Liver (tissue), 9 donors: ENCODE measurements around the gene SLC66A2. TPM values are rescaled to one million over a fixed set of nuclear protein-coding genes. Genes with fewer than 3 reads are reported as not detected.

Source experiments
- DNase-seq: peaks from one replicate; pipeline ENCODE4 v3.0.0-alpha.2; 2017; ENCODE audit warnings: low spot score
- H3K27ac ChIP-seq, 2 donors: one replicate each; pipeline ENCODE4 v1.7.0; 2013; ENCODE audit warnings: inconsistent platforms in 2 of 2, low read length in 2 of 2, control low read depth in 1 of 2, low read depth in 1 of 2, mild to moderate bottlenecking in 1 of 2
- H3K27me3 ChIP-seq, 4 donors: one replicate each; pipeline versions ENCODE4 v1.6.1 to v1.7.0; 2013; ENCODE audit warnings: low read length in 3 of 4, inconsistent platforms in 1 of 4, mild to moderate bottlenecking in 1 of 4, moderate library complexity in 1 of 4; ENCODE audit not compliant: control insufficient read depth in 4 of 4, insufficient read depth in 4 of 4
- H3K36me3 ChIP-seq, 4 donors: one replicate each; pipeline versions ENCODE4 v1.6.1 to v1.7.0; 2013; ENCODE audit warnings: low read length in 3 of 4, mild to moderate bottlenecking in 3 of 4, low read depth in 1 of 4, moderate library complexity in 1 of 4; ENCODE audit not compliant: control insufficient read depth in 4 of 4, insufficient read depth in 3 of 4
- H3K4me1 ChIP-seq, 4 donors: one replicate each; pipeline versions ENCODE4 v1.6.1 to v1.7.0; 2013; ENCODE audit warnings: low read length in 3 of 4, mild to moderate bottlenecking in 3 of 4, moderate library complexity in 1 of 4; ENCODE audit not compliant: control insufficient read depth in 4 of 4, insufficient read depth in 4 of 4
- H3K4me3 ChIP-seq, 3 donors: one replicate each; pipeline versions ENCODE4 v1.6.1 to v1.7.0; 2013; ENCODE audit warnings: low read length in 3 of 3, control low read depth in 1 of 3, low read depth in 1 of 3, mild to moderate bottlenecking in 1 of 3
- H3K9ac ChIP-seq, 2 donors: one replicate each; pipeline ENCODE4 v1.7.0; 2013; ENCODE audit warnings: low read length in 2 of 2, mild to moderate bottlenecking in 2 of 2, moderate library complexity in 2 of 2, control low read depth in 1 of 2, low read depth in 1 of 2
- H3K9me3 ChIP-seq, 4 donors: one replicate each; pipeline versions ENCODE4 v1.6.1 to v1.7.0; 2013; ENCODE audit warnings: low read length in 3 of 4; ENCODE audit not compliant: control insufficient read depth in 4 of 4
- EGR1 ChIP-seq, 2 donors: IDR thresholded peaks; 2 replicates each; pipeline ENCODE4 v1.6.1; 2016 to 2018; ENCODE audit warnings: antibody characterized with exemption in 2 of 2, low read depth in 2 of 2
- FOXA1 ChIP-seq: IDR thresholded peaks from 2 replicates; pipeline ENCODE4 v1.6.1; 2016; ENCODE audit warnings: antibody characterized with exemption
- FOXA2 ChIP-seq: IDR thresholded peaks from 2 replicates; pipeline ENCODE4 v1.6.1; 2016; ENCODE audit warnings: antibody characterized with exemption
- GABPA ChIP-seq, 2 donors: IDR thresholded peaks in 1 of 2; conservative IDR thresholded peaks in 1 of 2; 2 replicates each; pipeline ENCODE4 v1.6.1; 2016; ENCODE audit warnings: antibody characterized with exemption in 2 of 2, mild to moderate bottlenecking in 1 of 2, moderate library complexity in 1 of 2
- HNF4A ChIP-seq, 2 donors: conservative IDR thresholded peaks; 2 replicates each; pipeline ENCODE4 v1.6.1; 2016; ENCODE audit warnings: antibody characterized with exemption in 2 of 2, mild to moderate bottlenecking in 2 of 2
- HNF4G ChIP-seq: IDR thresholded peaks from 2 replicates; pipeline ENCODE4 v1.6.1; 2016; ENCODE audit warnings: antibody characterized with exemption
- JUND ChIP-seq, 2 donors: IDR thresholded peaks; 2 replicates each; pipeline ENCODE4 v1.6.1; 2016; ENCODE audit warnings: antibody characterized with exemption in 2 of 2
- NR2F2 ChIP-seq: IDR thresholded peaks from 2 replicates; pipeline ENCODE4 v1.6.1; 2016; ENCODE audit warnings: antibody characterized with exemption
- RAD21 ChIP-seq, 2 donors: IDR thresholded peaks; 2 replicates each; pipeline ENCODE4 v1.6.1; 2016; ENCODE audit warnings: antibody characterized with exemption in 2 of 2, mild to moderate bottlenecking in 2 of 2
- RXRA ChIP-seq, 2 donors: IDR thresholded peaks; 2 replicates each; pipeline ENCODE4 v1.6.1; 2017 to 2018; ENCODE audit warnings: antibody characterized with exemption in 2 of 2, mild to moderate bottlenecking in 1 of 2
- SP1 ChIP-seq: IDR thresholded peaks from 2 replicates; pipeline ENCODE4 v1.6.1; 2018; ENCODE audit warnings: antibody characterized with exemption, mild to moderate bottlenecking
- TAF1 ChIP-seq: conservative IDR thresholded peaks from 2 replicates; pipeline ENCODE4 v1.6.1; 2016; ENCODE audit warnings: antibody characterized with exemption, mild to moderate bottlenecking
- YY1 ChIP-seq: IDR thresholded peaks from 2 replicates; pipeline ENCODE4 v1.6.1; 2016; ENCODE audit warnings: antibody characterized with exemption, mild to moderate bottlenecking
- WGBS: extraction: QIAGEN DNeasy Blood & Tissue Kit; methylation state at CpG from one replicate; pipeline ENCODE4 v1.1.7; 2013; 5-methylcytosine and 5-hydroxymethylcytosine counted together
- polyA plus RNA-seq, 2 donors: library from polyadenylated mRNA; stranded (reverse) in 1 of 2; unstranded in 1 of 2; fragments of 200-250 nt in 1 of 2; fragments of >200 nt in 1 of 2; fragmentation: Nextera tagmentation in 1 of 2; extraction: Ambion mirVana in 1 of 2; gene quantifications; one replicate each; pipeline versions ENCODE4 v1.2.1 to v1.2.3, GENCODE V29; 2013 to 2015
- total RNA-seq, 2 donors: library from RNA; depleted of rRNA; stranded (reverse); fragments of >200 nt; gene quantifications; one replicate each; pipeline ENCODE4 v1.2.3, GENCODE V29; 2014
- TF ChIP-seq, protein P1 (sequence below): IDR thresholded peaks from 2 replicates; pipeline ENCODE4 v1.6.1; 2016; ENCODE audit warnings: antibody characterized with exemption
- TF ChIP-seq, protein P2 (sequence below): IDR thresholded peaks from 2 replicates; pipeline ENCODE4 v1.6.1; 2016; ENCODE audit warnings: antibody characterized with exemption, mild to moderate bottlenecking
- TF ChIP-seq, protein P3 (sequence below): fragments of 150-350 bp; IDR thresholded peaks from 2 replicates; pipeline ENCODE4 v1.5.1; 2017; ENCODE audit warnings: improper control_type of control experiment, low read depth, low read length; ENCODE audit not compliant: missing input control
- TF ChIP-seq, protein P4 (sequence below): IDR thresholded peaks from 2 replicates; pipeline ENCODE4 v1.6.1; 2016; ENCODE audit warnings: antibody characterized with exemption
- TF ChIP-seq, protein P5 (sequence below): IDR thresholded peaks from 2 replicates; pipeline ENCODE4 v1.6.1; 2016; ENCODE audit warnings: antibody characterized with exemption
- donor health status: healthy.
- donor health status: healthy.
- donor health status: healthy.
- donor health status: healthy.
- donor health status: healthy.

The SLC66A2 gene
- total and polyA plus RNA-seq, 4 donors, result 47.8 to 107 (median 67.9) TPM

DNA sequence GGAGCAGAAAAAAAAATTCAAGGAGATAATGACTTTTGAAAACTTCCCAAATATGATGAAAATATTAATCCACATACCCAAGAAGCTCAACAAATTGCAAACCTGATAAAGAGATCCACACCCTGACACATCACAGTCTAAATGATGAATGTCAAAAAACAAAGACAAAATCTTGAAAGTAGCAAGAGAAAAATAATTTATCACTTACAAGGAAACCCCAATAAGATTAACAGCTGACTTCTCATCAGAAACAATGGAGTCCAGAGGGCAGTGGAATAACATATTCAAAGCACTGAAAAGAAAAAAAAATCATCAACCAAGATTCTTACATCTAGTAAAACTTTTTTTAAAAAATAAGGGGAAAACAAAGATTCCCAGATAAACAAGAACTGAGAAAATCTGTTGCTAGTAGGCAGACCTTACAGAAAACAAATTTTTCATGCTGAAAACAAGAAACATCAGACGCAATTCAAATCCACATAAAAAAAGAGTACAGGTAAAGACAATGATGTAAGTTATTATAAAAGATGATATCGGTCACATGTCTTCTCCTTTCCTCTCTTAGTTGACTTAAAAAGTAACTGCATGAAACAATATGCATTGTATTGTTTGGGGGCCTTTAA is 21.3 kb downstream of the SLC66A2 start:
- WGBS, result 99% methylated on average over 2 of the region's 2 CpGs
- Histone ChIP-seq H3K9ac (no peak overlapping the region), H3K4me3 (no peak overlapping the region), H3K27ac (no peak overlapping the region), H3K4me1 (peaks cover 1 to 23% (median 15%) of the 10 kb centered on the region in 4 donors), H3K9me3 (peaks cover 0 to 3% (median 2%) of the 10 kb centered on the region in 4 donors), H3K27me3 (no peaks in the 10 kb centered on the region), H3K36me3 (peaks cover 3 to 31% (median 27%) of the 10 kb centered on the region in 4 donors)
- TF ChIP-seq TAF1, result no peak
- DNase-seq, result no peak

DNA sequence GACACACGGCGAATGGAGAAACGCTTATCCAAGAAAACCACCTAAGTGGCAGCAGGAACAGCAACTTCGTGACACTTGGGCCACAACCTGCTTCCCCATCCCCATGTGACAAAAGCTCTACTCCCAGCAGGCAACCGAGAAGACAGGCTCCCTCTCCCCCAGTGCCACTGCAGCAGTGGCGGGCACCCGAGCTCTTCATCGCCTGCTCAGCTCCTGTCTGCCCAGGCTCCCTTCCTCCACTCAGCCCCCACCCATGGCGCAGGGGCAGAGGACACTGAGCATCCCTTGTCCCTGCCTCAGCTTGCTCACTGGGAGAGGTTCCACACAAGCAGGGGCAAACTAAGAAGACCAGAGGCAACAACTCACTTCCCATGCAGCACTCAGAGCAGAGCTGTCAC is 22.9 kb downstream of the SLC66A2 start:
- TF ChIP-seq RXRA (IDR thresholded peaks at IDR 0.05) (no peak), EGR1 (IDR thresholded peaks at IDR 0.05; ENCODE audit: low read depth in 2 of 2) (no peak), YY1 (no peak), GABPA (IDR thresholded peaks at IDR 0.05 in 1 of 2, conservative IDR thresholded peaks at IDR 0.05 in 1 of 2) (no peak), NR2F2 (no peak), SP1 (no peak), HNF4A (conservative IDR thresholded peaks at IDR 0.05) (no peak), JUND (IDR thresholded peaks at IDR 0.05) (no peak), HNF4G (no peak), FOXA1 (no peak), TAF1 (no peak), RAD21 (IDR thresholded peaks at IDR 0.05) (no peak), FOXA2 (no peak)
- TF ChIP-seq, protein P1, sequence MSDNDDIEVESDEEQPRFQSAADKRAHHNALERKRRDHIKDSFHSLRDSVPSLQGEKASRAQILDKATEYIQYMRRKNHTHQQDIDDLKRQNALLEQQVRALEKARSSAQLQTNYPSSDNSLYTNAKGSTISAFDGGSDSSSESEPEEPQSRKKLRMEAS, result no peak
- TF ChIP-seq, protein P2, sequence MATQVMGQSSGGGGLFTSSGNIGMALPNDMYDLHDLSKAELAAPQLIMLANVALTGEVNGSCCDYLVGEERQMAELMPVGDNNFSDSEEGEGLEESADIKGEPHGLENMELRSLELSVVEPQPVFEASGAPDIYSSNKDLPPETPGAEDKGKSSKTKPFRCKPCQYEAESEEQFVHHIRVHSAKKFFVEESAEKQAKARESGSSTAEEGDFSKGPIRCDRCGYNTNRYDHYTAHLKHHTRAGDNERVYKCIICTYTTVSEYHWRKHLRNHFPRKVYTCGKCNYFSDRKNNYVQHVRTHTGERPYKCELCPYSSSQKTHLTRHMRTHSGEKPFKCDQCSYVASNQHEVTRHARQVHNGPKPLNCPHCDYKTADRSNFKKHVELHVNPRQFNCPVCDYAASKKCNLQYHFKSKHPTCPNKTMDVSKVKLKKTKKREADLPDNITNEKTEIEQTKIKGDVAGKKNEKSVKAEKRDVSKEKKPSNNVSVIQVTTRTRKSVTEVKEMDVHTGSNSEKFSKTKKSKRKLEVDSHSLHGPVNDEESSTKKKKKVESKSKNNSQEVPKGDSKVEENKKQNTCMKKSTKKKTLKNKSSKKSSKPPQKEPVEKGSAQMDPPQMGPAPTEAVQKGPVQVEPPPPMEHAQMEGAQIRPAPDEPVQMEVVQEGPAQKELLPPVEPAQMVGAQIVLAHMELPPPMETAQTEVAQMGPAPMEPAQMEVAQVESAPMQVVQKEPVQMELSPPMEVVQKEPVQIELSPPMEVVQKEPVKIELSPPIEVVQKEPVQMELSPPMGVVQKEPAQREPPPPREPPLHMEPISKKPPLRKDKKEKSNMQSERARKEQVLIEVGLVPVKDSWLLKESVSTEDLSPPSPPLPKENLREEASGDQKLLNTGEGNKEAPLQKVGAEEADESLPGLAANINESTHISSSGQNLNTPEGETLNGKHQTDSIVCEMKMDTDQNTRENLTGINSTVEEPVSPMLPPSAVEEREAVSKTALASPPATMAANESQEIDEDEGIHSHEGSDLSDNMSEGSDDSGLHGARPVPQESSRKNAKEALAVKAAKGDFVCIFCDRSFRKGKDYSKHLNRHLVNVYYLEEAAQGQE, result no peak
- TF ChIP-seq, protein P3, sequence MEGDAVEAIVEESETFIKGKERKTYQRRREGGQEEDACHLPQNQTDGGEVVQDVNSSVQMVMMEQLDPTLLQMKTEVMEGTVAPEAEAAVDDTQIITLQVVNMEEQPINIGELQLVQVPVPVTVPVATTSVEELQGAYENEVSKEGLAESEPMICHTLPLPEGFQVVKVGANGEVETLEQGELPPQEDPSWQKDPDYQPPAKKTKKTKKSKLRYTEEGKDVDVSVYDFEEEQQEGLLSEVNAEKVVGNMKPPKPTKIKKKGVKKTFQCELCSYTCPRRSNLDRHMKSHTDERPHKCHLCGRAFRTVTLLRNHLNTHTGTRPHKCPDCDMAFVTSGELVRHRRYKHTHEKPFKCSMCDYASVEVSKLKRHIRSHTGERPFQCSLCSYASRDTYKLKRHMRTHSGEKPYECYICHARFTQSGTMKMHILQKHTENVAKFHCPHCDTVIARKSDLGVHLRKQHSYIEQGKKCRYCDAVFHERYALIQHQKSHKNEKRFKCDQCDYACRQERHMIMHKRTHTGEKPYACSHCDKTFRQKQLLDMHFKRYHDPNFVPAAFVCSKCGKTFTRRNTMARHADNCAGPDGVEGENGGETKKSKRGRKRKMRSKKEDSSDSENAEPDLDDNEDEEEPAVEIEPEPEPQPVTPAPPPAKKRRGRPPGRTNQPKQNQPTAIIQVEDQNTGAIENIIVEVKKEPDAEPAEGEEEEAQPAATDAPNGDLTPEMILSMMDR, result no peak
- TF ChIP-seq, protein P4, sequence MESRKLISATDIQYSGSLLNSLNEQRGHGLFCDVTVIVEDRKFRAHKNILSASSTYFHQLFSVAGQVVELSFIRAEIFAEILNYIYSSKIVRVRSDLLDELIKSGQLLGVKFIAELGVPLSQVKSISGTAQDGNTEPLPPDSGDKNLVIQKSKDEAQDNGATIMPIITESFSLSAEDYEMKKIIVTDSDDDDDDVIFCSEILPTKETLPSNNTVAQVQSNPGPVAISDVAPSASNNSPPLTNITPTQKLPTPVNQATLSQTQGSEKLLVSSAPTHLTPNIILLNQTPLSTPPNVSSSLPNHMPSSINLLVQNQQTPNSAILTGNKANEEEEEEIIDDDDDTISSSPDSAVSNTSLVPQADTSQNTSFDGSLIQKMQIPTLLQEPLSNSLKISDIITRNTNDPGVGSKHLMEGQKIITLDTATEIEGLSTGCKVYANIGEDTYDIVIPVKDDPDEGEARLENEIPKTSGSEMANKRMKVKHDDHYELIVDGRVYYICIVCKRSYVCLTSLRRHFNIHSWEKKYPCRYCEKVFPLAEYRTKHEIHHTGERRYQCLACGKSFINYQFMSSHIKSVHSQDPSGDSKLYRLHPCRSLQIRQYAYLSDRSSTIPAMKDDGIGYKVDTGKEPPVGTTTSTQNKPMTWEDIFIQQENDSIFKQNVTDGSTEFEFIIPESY, result no peak
- TF ChIP-seq, protein P5, sequence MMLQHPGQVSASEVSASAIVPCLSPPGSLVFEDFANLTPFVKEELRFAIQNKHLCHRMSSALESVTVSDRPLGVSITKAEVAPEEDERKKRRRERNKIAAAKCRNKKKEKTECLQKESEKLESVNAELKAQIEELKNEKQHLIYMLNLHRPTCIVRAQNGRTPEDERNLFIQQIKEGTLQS, result no peak

More for the DNA sequence above, 22.9 kb downstream of the SLC66A2 start:
- DNase-seq, result peak; percentile 9
- Histone ChIP-seq H3K9me3 (peaks cover 0 to 3% (median 2%) of the 10 kb centered on the region in 4 donors), H3K27me3 (no peaks in the 10 kb centered on the region), H3K4me1 (peaks cover 0 to 9% (median 3%) of the 10 kb centered on the region in 4 donors), H3K4me3 (no peak overlapping the region), H3K9ac (no peak overlapping the region), H3K27ac (no peak overlapping the region), H3K36me3 (peaks cover 3 to 41% (median 33%) of the 10 kb centered on the region in 4 donors)
- 97% methylated on average over 9 of the region's 9 CpGs for WGBS
